Testis (tissue), 3 donors: ENCODE data around the gene AOX1. TPM values are rescaled to one million over a fixed set of nuclear protein-coding genes. Genes with fewer than 3 reads are reported as not detected.
A peak's percentile ranks its signal among the peaks of the same experiment; 100 is the strongest.

Source experiments
- DNase-seq: peaks from one replicate; pipeline ENCODE4 v3.0.0-alpha.2; 2019
- H3K27ac ChIP-seq, 2 donors: fragments of 200-600 bp; sonication (generic); one replicate each; pipeline ENCODE4 v1.5.1; 2019
- H3K27me3 ChIP-seq: fragments of 200-600 bp; sonication (generic); one replicate; pipeline ENCODE4 v1.5.1; 2019
- H3K36me3 ChIP-seq: fragments of 200-600 bp; sonication (generic); one replicate; pipeline ENCODE4 v1.5.1; 2017; ENCODE audit warnings: low read depth; ENCODE audit errors: missing control alignments
- H3K4me1 ChIP-seq: fragments of 200-600 bp; sonication (generic); one replicate; pipeline ENCODE4 v1.5.1; 2019
- H3K4me3 ChIP-seq, 2 donors: fragments of 200-600 bp; sonication (generic); one replicate each; pipeline ENCODE4 v1.5.1; 2017 to 2019
- H3K9me3 ChIP-seq: fragments of 200-600 bp; sonication (generic); one replicate; pipeline ENCODE4 v1.5.1; 2017
- CTCF ChIP-seq, 3 experiments: fragments of 450-650 bp in 2 of 3; fragments of 200-600 bp in 1 of 3; sonication (generic) in 1 of 3; IDR thresholded peaks; one replicate each; pipeline ENCODE4 v1.5.1; 2016 to 2019; ENCODE audit warnings: antibody characterized with exemption in 3 of 3, mild to moderate bottlenecking in 2 of 3, moderate library complexity in 1 of 3
- POLR2A ChIP-seq: fragments of 450-650 bp; IDR thresholded peaks from one replicate; pipeline ENCODE4 v1.6.1; 2017; ENCODE audit warnings: antibody characterized with exemption, mild to moderate bottlenecking, moderate library complexity
- WGBS, 2 donors: methylation state at CpG; one replicate each; pipeline ENCODE4 v1.1.5; 2018; 5-methylcytosine and 5-hydroxymethylcytosine counted together
- intact Hi-C: fragments of 100-400 bp; cut with DNase I; formaldehyde crosslinking; loops from one replicate; pipeline ENCODE4 v1.15.1; 2023; ENCODE audit warnings: low total_unique reads
- polyA plus RNA-seq: library from polyadenylated mRNA; stranded (reverse); fragments of 350-450 nt; fragmentation: Illumina TruSeq; extraction: RNeasy Lipid Tissue Mini Kit (QIAGEN cat#74804); gene quantifications from one replicate; pipeline ENCODE4 v1.2.3, GENCODE V29; 2014; ENCODE audit warnings: low read depth, low replicate concordance; ENCODE audit not compliant: insufficient read depth
- total RNA-seq, 2 donors: library from RNA; depleted of rRNA; stranded (reverse); fragments of >200 nt; gene quantifications; one replicate each; pipeline ENCODE4 v1.2.3, GENCODE V29; 2016

Gene AOX1
- total and polyA plus RNA-seq, 3 donors from 2014 or later = 28.7 to 34.1 (median 29.4) TPM

DNA sequence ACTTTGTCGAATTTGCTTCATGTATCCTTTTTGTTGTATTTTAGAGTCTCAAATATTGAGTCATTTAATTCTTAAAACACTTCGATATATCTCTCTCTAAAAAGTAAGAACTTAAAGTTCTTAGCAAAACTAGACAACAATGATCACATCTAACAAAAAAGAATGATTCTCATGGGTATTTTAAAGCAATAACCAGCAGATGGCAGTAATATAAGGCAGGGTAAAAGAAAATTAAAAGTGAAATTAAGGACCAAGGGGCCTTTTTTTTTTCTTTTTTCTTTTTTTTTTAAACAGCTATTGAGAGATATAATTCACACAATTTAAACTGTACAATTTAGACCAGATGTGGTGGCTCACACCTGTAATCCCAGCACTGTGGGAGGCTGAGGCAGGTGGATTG lies 9.9 kb upstream of the AOX1 start:
- DNase-seq = no peak
- WGBS, 2 donors = 86 to 92% methylated on average over 2 of the region's 2 CpGs
- Histone ChIP-seq H3K27ac (no peak overlapping the region), H3K36me3 (no peaks in the 10 kb centered on the region), H3K27me3 (no peaks in the 10 kb centered on the region), H3K4me3 (no peak overlapping the region), H3K9me3 (no peaks in the 10 kb centered on the region), H3K4me1 (no peaks in the 10 kb centered on the region)
- no peak for TF ChIP-seq POLR2A
- peak in 1 of 3 experiments; percentile 18 for TF ChIP-seq CTCF (IDR thresholded peaks at IDR 0.05)
- intact Hi-C loops = no loop called here

DNA sequence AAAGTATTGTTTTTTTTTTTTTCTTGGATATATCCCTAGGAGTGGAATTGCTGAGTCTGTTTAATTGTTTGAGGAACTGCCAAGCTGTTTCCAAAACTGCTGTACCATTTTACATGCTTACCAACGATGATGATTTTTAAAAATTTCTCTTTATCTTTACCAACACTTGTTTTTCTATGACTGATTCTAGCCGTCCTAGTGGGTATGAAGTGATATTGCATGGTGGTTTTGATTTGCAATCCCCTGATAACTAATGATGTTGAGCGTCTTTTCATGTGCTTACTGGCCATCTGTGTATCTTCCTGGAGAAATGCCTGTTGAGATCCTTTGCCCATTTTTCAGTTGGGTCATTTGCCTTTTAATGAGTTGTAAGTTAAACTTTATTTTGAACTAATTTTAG lies 8.8 kb upstream of the AOX1 start:
- no peak for DNase-seq
- no peaks in the 10 kb centered on the region for H3K36me3 ChIP-seq
- WGBS, 2 donors = 88 to 93% methylated on average over 3 of the region's 3 CpGs
- no peaks in the 10 kb centered on the region for H3K4me1 ChIP-seq
- intact Hi-C loops = no loop called here
- no peaks in the 10 kb centered on the region for H3K9me3 ChIP-seq
- H3K4me3 ChIP-seq = no peak overlapping the region
- no peak overlapping the region for H3K27ac ChIP-seq
- no peaks in the 10 kb centered on the region for H3K27me3 ChIP-seq
- TF ChIP-seq POLR2A = no peak
- no peak for TF ChIP-seq CTCF (IDR thresholded peaks at IDR 0.05)

DNA sequence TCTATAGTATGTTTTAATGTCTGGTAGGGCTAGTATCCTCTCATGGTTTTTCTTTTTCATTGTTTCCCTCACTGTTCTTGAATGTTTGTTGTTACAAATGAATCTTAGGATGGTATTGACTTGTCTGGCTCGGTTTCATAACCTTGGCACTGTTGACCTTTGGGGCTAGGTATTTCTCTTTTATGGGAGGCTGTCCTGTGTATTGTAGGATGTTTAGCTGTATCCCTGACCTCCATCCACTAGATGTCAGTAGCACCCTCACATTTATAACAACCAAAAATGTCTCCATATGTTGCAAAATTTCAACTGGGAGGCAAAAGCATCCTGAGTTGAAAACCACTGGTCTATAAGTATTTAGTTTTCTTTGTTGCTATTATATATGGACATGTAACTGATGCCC lies 7.0 kb upstream of the AOX1 start:
- WGBS, 2 donors = 62 to 66% methylated on average over 1 of the region's 1 CpG
- no peak for DNase-seq
- no peaks in the 10 kb centered on the region for H3K36me3 ChIP-seq
- no peak overlapping the region for H3K27ac ChIP-seq
- no peaks in the 10 kb centered on the region for H3K4me1 ChIP-seq
- intact Hi-C loops = no loop called here
- no peaks in the 10 kb centered on the region for H3K27me3 ChIP-seq
- no peaks in the 10 kb centered on the region for H3K9me3 ChIP-seq
- H3K4me3 ChIP-seq = no peak overlapping the region
- TF ChIP-seq POLR2A (no peak), CTCF (IDR thresholded peaks at IDR 0.05) (peak; percentile 31 to 55 (median 51))

DNA sequence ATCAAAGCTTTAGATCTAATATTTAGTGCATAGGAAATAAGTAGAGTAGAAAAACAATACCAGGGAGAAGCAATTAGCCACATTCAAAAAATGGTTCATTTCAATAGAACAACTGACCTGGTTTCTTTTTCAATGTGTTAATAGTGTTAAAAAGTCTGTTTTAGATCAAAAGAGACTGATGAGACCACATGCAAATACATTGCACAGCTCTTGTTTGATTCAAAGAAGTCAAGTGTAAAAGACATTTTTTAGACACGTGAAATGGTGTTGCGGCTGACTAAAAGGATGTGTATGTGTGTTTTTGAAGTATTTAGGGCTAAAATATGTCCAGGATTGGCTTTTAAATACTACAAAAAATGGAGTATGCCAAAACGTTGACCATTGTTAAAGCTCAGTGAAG lies 1.2 kb upstream of the AOX1 start:
- intact Hi-C loops = loop anchor here (10.0 kb wide), 1 partner anchor 110 kb away; no protein-coding TSS in a partner anchor
- 80 to 88% methylated on average over 3 of the region's 3 CpGs for WGBS, 2 donors
- no peak for DNase-seq

More for the DNA sequence above, 1.2 kb upstream of the AOX1 start:
- H3K9me3 ChIP-seq = no peaks in the 10 kb centered on the region
- no peak overlapping the region for H3K27ac ChIP-seq
- no peaks in the 10 kb centered on the region for H3K36me3 ChIP-seq
- H3K4me3 ChIP-seq = no peak overlapping the region
- H3K4me1 ChIP-seq = peaks cover 14% of the 10 kb centered on the region
- TF ChIP-seq CTCF (IDR thresholded peaks at IDR 0.05) = no peak
- no peak for TF ChIP-seq POLR2A
- no peaks in the 10 kb centered on the region for H3K27me3 ChIP-seq
